GM19452 (cell line): Measurements from ENCODE around the gene KDM1B.
A peak's percentile ranks its signal among the peaks of the same experiment; 100 is the strongest.
"Not testable (repeated sequence)": the region's sequence is repeated elsewhere in the genome, so short reads cannot be mapped to it uniquely, and the experiment has no call there.

ENCODE experiments used
- ATAC-seq: cut with Tn5 transposase; IDR thresholded peaks from one replicate; pipeline ENCODE4 v1.9.1; 2021; ENCODE audit not compliant: unreplicated experiment

Gene KDM1B

GRCh38 chr6:18148304-18149025 is 6.8 kb upstream of the KDM1B start:
- no peak for ATAC-seq

GRCh38 chr6:18151391-18151790 is 3.8 kb upstream of the KDM1B start:
- not testable (repeated sequence) for ATAC-seq

GRCh38 chr6:18151801-18152200 is 3.4 kb upstream of the KDM1B start:
- ATAC-seq = no peak

GRCh38 chr6:18153311-18153703 is 1.9 kb upstream of the KDM1B start:
- no peak for ATAC-seq

- peak; percentile 48 for ATAC-seq
Measured at GRCh38 chr6:18154507-18155149, 594 bp upstream of the KDM1B start, which contains the start of gene TPMT. TSS of gene TPMT (minus strand) at chr6:18155077. CDS start at chr6:18149127, 5,950 bp downstream.

- ATAC-seq = peak; percentile 41
Measured at GRCh38 chr6:18155864-18156421, 721 bp downstream of the KDM1B start.

- ATAC-seq = no peak
Measured at GRCh38 chr6:18160911-18161310, 5.7 kb downstream of the KDM1B start.

GRCh38 chr6:18161431-18161830 is 6.2 kb downstream of the KDM1B start:
- no peak for ATAC-seq

- no peak for ATAC-seq
Measured at GRCh38 chr6:18162401-18162800, 7.2 kb downstream of the KDM1B start.

- no peak for ATAC-seq
Measured at GRCh38 chr6:18165751-18166150, 10.5 kb downstream of the KDM1B start.

- ATAC-seq = no peak
Measured at GRCh38 chr6:18166312-18167036, 11.3 kb downstream of the KDM1B start.

GRCh38 chr6:18168264-18168663 is 13.0 kb downstream of the KDM1B start:
- no peak for ATAC-seq

GRCh38 chr6:18171871-18172270 is 16.6 kb downstream of the KDM1B start:
- no peak for ATAC-seq

GRCh38 chr6:18176198-18176597 is 21.0 kb downstream of the KDM1B start:
- not testable (repeated sequence) for ATAC-seq

GRCh38 chr6:18177286-18177965 is 22.2 kb downstream of the KDM1B start:
- ATAC-seq = no peak

GRCh38 chr6:18178960-18179615 is 23.9 kb downstream of the KDM1B start:
- ATAC-seq = no peak

GRCh38 chr6:18179770-18180356 is 24.6 kb downstream of the KDM1B start:
- ATAC-seq = no peak

GRCh38 chr6:18182568-18182967 is 27.3 kb downstream of the KDM1B start:
- ATAC-seq = no peak

GRCh38 chr6:18183766-18184165 is 28.5 kb downstream of the KDM1B start:
- no peak for ATAC-seq

GRCh38 chr6:18185624-18186023 is 30.4 kb downstream of the KDM1B start:
- ATAC-seq = no peak
